GM12878 (cell line): ENCODE results near the gene TMED1.
"Not testable (repeated sequence)": the region's sequence is repeated elsewhere in the genome, so short reads cannot be mapped to it uniquely, and the experiment has no call there.

ENCODE experiments used
- GABPA ChIP-seq: IDR thresholded peaks from 2 replicates; pipeline ENCODE4 v1.6.1; 2014; ENCODE audit warnings: antibody characterized with exemption, low read depth, mild to moderate bottlenecking, inconsistent platforms
- JUND ChIP-seq: IDR thresholded peaks from 2 replicates; pipeline ENCODE4 v1.6.1; 2012; ENCODE audit warnings: low read depth, mild to moderate bottlenecking, low read length, improper control_type of control experiment, moderate library complexity
- MXI1 ChIP-seq: fragments of 150-350 bp; IDR thresholded peaks from 2 replicates; pipeline ENCODE4 v1.6.1; 2011; ENCODE audit warnings: low read depth, mild to moderate bottlenecking, inconsistent platforms, low read length, improper control_type of control experiment
- NFIC ChIP-seq: IDR thresholded peaks from 2 replicates; pipeline ENCODE4 v1.6.1; 2012; ENCODE audit warnings: low read depth, mild to moderate bottlenecking, inconsistent platforms, low read length, moderate library complexity
- PAX8 ChIP-seq: fragments of 450-650 bp; IDR thresholded peaks from 2 replicates; pipeline ENCODE4 v1.6.1; 2017; ENCODE audit warnings: mild to moderate bottlenecking, moderate library complexity
- POLR2A ChIP-seq: IDR thresholded peaks from 2 replicates; pipeline ENCODE4 v1.6.1; 2011; ENCODE audit warnings: low read depth, mild to moderate bottlenecking, low read length
- SIN3A ChIP-seq: IDR thresholded peaks from 2 replicates; pipeline ENCODE4 v1.6.1; 2012; ENCODE audit warnings: low read depth, low read length, improper control_type of control experiment
- TF ChIP-seq, protein P1 (sequence below), 3 experiments: IDR thresholded peaks in 2 of 3; conservative IDR thresholded peaks in 1 of 3; 2 replicates each; pipeline ENCODE4 v1.5.1; 2011; ENCODE audit warnings: low read depth in 3 of 3, low read length in 3 of 3, mild to moderate bottlenecking in 3 of 3, control low read depth in 2 of 3, moderate library complexity in 2 of 3, inconsistent platforms in 1 of 3, mixed read lengths in 1 of 3; ENCODE audit not compliant: control insufficient read depth in 2 of 3, insufficient read depth in 1 of 3; ENCODE audit errors: extremely low read depth in 1 of 3
- TF ChIP-seq, protein P2 (sequence below): IDR thresholded peaks from 2 replicates; pipeline ENCODE4 v1.6.1; 2012; ENCODE audit warnings: mild to moderate bottlenecking, low read depth, low read length

DNA sequence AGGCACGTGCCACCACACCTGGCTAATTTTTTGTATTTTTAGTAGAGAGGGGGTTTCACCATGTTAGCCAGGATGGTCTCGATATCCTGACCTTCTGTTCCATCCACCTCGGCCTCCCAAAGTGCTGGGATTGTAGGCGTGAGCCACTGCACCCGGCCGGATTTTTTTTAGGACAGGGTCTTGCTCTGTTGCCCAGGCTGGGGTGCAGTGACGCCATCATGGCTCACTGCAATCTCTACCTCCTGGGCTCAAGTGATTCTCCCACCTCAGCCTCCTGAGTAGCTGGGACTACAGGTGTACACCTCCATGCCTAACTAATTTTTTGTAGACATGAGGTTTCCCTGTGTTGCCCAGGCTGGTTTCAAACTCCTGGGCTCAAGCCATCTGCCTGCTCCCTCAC lies 1.6 kb upstream of the TMED1 start:
- TF ChIP-seq, protein P1, sequence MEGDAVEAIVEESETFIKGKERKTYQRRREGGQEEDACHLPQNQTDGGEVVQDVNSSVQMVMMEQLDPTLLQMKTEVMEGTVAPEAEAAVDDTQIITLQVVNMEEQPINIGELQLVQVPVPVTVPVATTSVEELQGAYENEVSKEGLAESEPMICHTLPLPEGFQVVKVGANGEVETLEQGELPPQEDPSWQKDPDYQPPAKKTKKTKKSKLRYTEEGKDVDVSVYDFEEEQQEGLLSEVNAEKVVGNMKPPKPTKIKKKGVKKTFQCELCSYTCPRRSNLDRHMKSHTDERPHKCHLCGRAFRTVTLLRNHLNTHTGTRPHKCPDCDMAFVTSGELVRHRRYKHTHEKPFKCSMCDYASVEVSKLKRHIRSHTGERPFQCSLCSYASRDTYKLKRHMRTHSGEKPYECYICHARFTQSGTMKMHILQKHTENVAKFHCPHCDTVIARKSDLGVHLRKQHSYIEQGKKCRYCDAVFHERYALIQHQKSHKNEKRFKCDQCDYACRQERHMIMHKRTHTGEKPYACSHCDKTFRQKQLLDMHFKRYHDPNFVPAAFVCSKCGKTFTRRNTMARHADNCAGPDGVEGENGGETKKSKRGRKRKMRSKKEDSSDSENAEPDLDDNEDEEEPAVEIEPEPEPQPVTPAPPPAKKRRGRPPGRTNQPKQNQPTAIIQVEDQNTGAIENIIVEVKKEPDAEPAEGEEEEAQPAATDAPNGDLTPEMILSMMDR (IDR thresholded peaks at IDR 0.05 in 2 of 3, conservative IDR thresholded peaks at IDR 0.05 in 1 of 3; ENCODE audit: control insufficient read depth in 2 of 3, extremely low read depth in 1 of 3, insufficient read depth in 1 of 3, low read depth in 3 of 3, low read length in 3 of 3), result not testable (repeated sequence)
- TF ChIP-seq POLR2A, PAX8, GABPA, NFIC, SIN3A, MXI1, JUND: not testable (repeated sequence)
- TF ChIP-seq, protein P2, sequence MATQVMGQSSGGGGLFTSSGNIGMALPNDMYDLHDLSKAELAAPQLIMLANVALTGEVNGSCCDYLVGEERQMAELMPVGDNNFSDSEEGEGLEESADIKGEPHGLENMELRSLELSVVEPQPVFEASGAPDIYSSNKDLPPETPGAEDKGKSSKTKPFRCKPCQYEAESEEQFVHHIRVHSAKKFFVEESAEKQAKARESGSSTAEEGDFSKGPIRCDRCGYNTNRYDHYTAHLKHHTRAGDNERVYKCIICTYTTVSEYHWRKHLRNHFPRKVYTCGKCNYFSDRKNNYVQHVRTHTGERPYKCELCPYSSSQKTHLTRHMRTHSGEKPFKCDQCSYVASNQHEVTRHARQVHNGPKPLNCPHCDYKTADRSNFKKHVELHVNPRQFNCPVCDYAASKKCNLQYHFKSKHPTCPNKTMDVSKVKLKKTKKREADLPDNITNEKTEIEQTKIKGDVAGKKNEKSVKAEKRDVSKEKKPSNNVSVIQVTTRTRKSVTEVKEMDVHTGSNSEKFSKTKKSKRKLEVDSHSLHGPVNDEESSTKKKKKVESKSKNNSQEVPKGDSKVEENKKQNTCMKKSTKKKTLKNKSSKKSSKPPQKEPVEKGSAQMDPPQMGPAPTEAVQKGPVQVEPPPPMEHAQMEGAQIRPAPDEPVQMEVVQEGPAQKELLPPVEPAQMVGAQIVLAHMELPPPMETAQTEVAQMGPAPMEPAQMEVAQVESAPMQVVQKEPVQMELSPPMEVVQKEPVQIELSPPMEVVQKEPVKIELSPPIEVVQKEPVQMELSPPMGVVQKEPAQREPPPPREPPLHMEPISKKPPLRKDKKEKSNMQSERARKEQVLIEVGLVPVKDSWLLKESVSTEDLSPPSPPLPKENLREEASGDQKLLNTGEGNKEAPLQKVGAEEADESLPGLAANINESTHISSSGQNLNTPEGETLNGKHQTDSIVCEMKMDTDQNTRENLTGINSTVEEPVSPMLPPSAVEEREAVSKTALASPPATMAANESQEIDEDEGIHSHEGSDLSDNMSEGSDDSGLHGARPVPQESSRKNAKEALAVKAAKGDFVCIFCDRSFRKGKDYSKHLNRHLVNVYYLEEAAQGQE, result not testable (repeated sequence)
